Stimulated activated CD8-positive, alpha-beta memory T cell treated with anti-CD3 and anti-CD28 coated beads, Interleukin-15, amount 100 ng/mL, for 1 hour (primary cell): ENCODE results near the gene HSPBP1.
"Not testable (repeated sequence)": the region's sequence is repeated elsewhere in the genome, so short reads cannot be mapped to it uniquely, and the experiment has no call there.

Experiments
- DNase-seq: peaks from one replicate; pipeline ENCODE4 v3.0.0-alpha.2; 2020; ENCODE audit warnings: low read depth

HSPBP1 gene

DNA sequence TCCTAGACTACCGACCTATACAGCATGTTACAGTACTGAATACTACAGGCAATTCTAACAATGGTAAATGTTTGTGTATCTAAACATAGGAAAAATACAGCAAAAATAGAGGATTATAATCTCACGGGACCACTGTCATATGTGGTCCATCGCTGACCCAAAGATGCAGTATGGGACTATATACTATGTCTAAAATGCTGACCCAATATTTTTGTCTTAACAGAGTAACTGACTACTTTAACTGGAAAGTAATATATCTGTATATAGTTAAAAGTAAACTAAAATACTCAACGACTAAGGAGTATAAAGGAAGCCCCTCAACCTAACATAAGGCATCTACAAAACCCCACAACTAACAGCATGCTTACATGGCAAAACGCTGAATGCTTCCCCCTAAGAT lies 46.9 kb downstream of the HSPBP1 start:
- no peak for DNase-seq

GRCh38 chr19:55232286-55232602 lies 47.7 kb downstream of the HSPBP1 start:
- no peak for DNase-seq

DNA sequence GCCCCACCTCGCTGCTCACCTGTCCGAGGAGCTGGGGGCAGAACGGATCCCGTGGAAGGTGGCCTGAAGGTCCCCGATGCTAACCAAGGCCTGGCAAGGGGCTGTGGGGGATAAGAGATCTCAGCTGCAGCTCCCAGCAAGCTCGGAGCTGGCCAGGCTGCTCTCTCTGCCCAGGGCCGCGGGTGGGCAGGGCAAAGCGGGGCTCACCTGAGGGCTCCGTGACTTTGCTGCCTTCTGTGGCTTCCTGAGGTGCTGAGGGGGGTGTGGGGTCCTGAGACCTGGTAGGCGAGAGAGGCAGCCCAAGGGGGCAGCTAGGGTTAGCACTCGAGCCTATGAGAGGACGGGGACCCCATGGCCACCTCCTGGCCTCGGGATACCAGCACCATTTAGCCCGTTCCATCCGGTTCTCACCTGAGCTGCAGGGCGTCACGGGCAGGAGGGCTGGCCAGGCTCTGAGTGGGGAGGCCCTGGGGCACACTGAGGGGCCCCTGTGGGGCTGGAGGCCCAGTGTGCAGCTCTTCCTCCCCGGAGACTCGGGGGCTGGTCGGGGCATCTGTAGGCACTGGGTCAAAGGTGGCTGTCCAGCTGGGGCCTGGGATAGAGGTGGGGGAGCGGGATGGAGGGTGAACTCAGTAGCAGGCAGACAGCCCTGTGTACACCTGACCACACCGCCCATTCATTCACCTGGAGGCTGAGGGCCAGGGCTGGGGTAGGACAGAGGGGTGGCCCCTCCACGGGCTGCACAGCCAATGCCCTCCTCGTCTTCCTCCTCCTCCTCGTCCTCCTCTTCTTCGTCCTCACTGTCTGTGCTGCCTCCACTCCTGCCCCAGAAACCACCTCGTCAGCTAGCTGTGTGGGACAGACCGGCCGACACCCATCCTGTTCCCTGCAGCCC lies 48.3 kb downstream of the HSPBP1 start:
- DNase-seq = no peak

DNA sequence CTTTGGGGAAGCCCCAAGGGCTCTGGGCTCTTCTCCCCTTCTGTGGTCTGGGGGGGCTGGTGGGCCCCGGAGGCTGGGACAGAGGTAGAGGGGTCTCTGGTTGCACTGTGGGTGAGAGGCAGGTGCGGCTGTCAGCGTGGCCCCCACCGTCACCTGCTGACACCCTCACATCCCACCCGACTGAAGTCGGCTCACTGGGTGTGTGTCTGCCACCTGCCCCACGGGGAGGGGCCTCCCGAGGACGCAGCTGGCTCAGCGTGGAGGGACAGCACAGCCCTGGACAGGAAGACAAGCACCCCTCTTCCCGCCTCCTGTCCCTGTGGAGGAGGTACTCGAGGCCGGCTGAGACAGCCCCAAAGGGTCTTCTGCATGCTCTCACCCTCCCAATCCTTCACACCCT lies 49.1 kb downstream of the HSPBP1 start:
- no peak for DNase-seq

DNA sequence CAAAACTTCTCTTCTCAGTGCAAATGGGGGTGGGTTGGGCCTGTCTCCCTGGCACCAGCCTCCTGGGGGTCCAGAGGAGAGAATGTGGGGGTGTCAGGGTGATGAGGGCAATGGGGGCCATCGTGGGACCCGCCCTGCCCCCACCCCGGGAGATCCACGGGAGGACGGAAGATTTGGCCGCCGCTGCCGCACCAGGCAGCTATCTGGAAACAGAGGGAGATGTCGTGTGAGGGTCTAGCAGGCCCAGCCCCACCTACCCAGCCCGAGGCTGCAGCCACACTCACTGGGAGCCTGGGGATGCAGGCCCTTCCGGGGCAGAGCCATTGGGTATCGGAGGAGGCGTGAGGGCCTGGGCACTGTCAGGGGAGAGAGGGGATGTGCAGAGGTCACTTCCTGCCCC lies 49.6 kb downstream of the HSPBP1 start:
- DNase-seq = no peak

GRCh38 chr19:55229789-55230182 lies 50.1 kb downstream of the HSPBP1 start:
- no peak for DNase-seq

DNA sequence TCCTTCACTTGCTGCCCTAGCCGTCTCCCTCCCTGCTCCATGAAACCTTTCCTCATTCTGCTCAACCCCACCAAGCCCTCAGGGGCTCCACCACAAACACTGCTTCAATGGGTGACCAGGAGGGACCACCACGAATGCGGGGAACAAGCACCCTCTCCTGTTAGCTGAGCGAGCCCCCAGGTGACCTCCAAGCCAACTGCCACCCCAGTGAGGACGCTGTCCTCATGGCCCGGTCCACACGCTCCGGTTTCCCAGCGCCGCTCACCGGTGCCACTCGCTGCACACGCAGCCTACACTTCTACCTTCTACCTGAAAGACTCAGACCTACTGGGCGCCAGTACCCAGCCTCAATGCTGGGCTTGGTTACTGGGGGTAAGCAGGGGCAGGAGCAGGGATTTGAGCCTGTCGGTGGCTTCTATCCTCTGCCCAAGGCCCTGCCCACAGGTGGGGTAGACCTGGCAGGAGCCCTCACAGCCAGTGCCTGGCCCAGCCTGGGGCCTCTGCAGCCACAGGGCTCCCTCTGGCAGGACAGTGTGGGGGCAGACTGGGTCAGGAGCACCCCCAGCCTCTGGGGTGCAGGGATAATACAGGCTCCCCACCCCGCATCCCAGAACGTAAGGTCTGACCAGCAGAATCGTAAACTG lies 50.6 kb downstream of the HSPBP1 start:
- DNase-seq = no peak

- no peak for DNase-seq
Observed at GRCh38 chr19:55228403-55229031, 51.4 kb downstream of the HSPBP1 start, which contains the start of gene TMEM86B. Gene TMEM86B (minus strand): TSS chr19:55228763. CDS start chr19:55228741, 22 bp downstream.

DNA sequence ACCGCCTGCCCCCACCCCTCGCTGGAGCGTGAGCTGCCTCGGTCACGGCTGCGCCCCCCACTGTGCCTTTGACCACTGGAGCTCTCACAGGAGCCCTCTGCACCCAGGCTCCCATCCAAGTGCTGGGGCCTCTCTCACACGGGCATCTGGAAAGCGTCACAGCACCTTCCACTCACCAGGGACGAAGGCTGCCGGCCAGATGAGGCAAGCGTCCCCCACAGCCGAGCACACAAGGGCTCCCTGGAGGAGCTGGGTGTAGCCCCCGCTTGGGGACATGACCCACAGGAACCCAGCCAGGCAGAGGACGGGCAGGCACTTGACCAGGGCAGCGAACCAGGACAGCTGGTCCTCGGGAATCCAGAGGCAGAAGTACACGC lies 51.9 kb downstream of the HSPBP1 start:
- DNase-seq = no peak

DNA sequence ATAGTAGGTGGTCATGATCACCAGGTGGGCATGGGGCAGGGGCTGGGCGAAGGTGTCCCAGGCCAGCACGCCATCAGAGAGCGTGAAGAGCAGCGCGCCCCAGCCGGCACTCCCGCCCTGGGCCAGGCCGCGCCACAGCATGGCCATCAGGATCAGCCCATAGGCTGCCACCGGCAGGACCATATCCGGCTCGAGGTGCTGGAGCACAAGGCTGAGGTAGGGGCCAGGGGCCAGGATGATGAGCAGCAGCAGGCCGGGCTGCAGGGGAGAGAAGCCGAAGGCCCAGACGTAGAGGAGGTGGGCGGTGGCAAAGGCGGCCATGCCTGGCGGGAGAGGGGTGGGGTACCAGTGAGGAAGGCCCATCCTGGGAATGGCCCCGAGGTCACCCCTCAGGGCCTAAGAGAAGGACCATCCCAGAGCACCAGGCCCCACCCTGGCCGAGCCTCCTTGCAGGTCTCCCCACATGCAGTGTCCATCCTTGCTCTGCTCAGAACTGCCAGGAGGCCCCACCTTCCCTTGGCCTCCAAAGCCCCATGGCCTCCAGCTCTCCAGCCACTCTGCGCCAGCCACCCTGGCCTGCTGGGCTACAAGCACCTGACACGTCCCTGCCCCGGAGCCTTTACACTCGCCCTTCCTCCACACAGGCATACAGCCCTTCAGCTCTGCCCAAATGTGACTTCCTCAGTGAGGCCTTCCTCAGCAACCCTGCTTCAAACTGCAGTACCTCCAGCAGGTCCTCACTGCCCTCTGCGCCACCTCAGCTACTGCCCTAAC lies 52.5 kb downstream of the HSPBP1 start:
- no peak for DNase-seq

GRCh38 chr19:55226788-55227187 lies 53.1 kb downstream of the HSPBP1 start:
- no peak for DNase-seq

- DNase-seq = no peak
Observed at GRCh38 chr19:55226273-55226672, 53.6 kb downstream of the HSPBP1 start.

GRCh38 chr19:55225415-55225958 lies 54.4 kb downstream of the HSPBP1 start:
- no peak for DNase-seq

DNA sequence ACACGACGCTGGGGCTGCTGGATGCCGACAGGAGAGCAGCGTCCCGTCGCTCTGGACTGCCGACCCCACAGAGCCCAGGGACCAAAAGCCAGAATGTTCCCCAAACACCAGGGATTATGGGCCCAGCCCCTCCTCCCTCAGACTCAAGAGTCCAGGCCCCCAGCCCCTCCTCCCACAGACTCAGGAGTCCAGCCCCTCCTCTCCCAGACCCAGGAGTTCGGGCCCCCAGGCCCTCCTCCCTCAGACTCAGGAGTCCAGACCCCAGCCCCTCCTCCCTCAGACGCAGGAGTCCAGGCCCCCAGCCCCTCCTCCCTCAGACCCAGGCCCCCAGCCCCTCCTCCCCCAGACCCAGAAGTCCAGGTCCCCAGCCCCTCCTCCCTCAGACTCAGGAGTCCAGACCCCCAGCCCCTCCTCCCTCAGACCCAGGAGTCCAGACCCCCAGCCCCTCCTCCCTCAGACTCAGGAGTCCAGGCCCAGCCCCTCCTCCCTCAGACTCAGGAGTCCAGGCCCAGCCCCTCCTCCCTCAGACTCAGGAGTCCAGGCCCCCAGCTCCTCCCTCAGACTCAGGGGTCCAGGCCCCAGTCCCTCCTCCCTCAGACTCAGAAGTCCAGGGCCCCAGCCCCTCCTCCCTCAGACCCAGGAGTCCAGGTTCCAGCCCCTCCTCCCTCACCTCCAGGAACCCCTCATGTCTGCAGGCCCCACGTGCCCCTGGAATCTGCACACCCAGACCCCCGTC lies 55.1 kb downstream of the HSPBP1 start:
- DNase-seq = not testable (repeated sequence)

- no peak for DNase-seq
Observed at GRCh38 chr19:55224038-55224665, 55.8 kb downstream of the HSPBP1 start.

GRCh38 chr19:55223291-55224037 lies 56.4 kb downstream of the HSPBP1 start:
- no peak for DNase-seq

DNA sequence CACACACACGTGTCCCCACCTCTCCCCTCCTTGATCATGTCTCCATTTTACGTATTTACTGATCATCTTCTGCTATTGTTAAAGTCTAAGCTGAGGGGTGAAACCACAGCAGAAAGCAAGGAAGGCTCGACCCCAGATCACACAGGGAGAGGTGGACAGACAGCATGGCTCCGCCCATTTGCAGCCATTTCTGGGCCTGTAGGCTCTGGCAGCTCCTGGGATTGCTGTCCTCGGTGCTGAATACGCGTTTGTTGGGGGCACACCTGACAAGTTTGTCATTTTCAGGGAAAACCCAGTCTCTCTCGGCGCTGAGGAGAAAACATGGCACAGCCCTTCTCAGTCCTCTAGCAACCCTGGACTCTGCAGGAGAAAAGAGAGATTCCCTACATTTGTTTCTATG lies 59.4 kb downstream of the HSPBP1 start:
- DNase-seq = no peak

GRCh38 chr19:55216461-55217198 lies 63.3 kb downstream of the HSPBP1 start:
- DNase-seq = peak; percentile 16

DNA sequence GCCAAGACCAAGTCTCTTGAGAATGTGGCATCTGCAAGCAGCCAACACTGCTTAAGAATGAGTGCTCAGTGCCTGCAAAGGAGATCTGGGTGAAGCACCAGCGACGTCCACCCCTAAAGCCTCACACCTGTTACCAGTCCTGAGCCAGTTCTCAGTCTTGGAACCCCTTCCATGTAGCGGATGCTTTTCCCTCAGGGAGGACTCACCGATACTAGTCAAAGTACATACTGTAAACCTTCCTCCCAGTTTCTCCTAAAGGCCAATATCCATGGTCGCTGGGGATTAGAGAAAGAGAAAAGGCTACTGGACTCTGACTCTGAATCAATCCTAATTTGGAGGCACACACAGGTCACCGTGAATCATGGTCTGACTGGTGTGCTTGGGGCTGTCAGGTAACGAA lies 66.4 kb downstream of the HSPBP1 start:
- no peak for DNase-seq
